SJCRH30 (cell line): ENCODE measurements around the gene ZNF774. TPM values are rescaled to one million over a fixed set of nuclear protein-coding genes. Genes with fewer than 3 reads are reported as not detected.
"Not testable (repeated sequence)": the region's sequence is repeated elsewhere in the genome, so short reads cannot be mapped to it uniquely, and the experiment has no call there.

Source experiments
- DNase-seq, 2 experiments: peaks; one replicate each; pipeline ENCODE4 v3.0.0-alpha.2; 2015 to 2020
- H3K27ac ChIP-seq: fragments of 250-450 bp; sonication (Bioruptor Pico); 2 replicates; pipeline ENCODE4 v1.5.1; 2020; ENCODE audit warnings: mild to moderate bottlenecking, moderate library complexity
- H3K27me3 ChIP-seq: fragments of 250-450 bp; sonication (Bioruptor Pico); 2 replicates; pipeline ENCODE4 v1.5.1; 2020; ENCODE audit warnings: mild to moderate bottlenecking, moderate library complexity
- H3K36me3 ChIP-seq: fragments of 250-450 bp; sonication (Bioruptor Pico); 2 replicates; pipeline ENCODE4 v1.5.1; 2020; ENCODE audit warnings: mild to moderate bottlenecking, moderate library complexity
- H3K4me1 ChIP-seq: fragments of 250-450 bp; sonication (Bioruptor Pico); 2 replicates; pipeline ENCODE4 v1.5.1; 2020; ENCODE audit warnings: mild to moderate bottlenecking, moderate library complexity
- H3K4me3 ChIP-seq: fragments of 250-450 bp; sonication (Bioruptor Pico); 2 replicates; pipeline ENCODE4 v1.5.1; 2020; ENCODE audit warnings: mild to moderate bottlenecking, moderate library complexity
- H3K9me3 ChIP-seq: fragments of 250-450 bp; sonication (Bioruptor Pico); replicated peaks from 2 replicates; pipeline ENCODE4 v1.5.1; 2020; ENCODE audit warnings: mild to moderate bottlenecking, moderate library complexity
- total RNA-seq: library from RNA; depleted of rRNA; stranded (reverse); fragments of >200 nt; shearing (Covaris generic); gene quantifications from 2 replicates; pipeline ENCODE4 v1.2.3, GENCODE V29; 2014; rRNA removed

Gene ZNF774
- total RNA-seq = 1.1 and 1.8 TPM in 2 replicates

DNA sequence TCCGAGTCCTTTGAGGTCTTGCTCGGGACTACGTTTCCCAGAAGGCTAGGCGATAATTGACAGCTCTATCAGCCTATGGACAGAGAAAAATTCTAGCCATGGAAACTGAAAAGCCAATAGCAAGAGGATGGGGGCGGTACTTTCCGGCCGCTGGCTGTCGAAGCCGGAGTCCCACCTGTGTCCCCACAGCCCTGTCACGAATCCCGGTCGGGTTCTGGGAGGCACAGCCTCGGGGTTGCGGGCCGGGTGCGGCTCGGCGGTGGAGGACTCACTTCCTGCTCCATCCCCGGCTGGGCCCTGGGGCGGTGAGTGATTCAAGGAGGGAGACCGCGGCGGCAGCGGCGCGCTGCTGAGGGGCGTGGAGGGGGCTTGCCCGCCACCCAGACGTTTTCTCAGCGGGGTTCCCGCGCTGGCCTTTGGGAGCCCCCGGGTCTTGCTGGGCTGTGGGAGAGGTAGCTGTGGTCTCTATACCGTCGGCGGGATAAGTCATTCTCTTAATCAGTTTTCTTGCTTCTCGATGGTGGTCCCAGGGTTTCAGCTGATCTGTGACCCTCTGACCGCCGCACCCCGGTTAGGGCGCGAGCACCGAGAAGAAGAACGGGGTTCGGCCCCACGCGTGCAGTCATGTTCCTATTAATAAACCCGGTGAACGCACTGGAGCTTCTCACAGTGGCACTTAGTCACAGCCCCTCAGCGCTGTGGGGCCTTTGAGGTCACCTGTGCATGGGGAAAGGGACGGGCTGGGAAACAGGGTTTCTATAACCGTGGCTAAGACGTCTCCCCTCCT is at the start of gene ZNF774:
Gene ZNF774 (plus strand): TSS at position 178 of the 787 bp plus-strand sequence. CDS start 2,377 bp downstream, outside the sequence.
- no peaks in the 10 kb centered on the region for H3K9me3 ChIP-seq
- H3K4me3 ChIP-seq = peak within 1 kb of the TSS; percentile 77
- H3K27me3 ChIP-seq = no peaks in the 10 kb centered on the region
- 0 out of 2 replicates have a peak, but pooled peaks cover 7% of the 10 kb centered on the region for H3K4me1 ChIP-seq
- 0 out of 2 replicates have a peak within 1 kb of the TSS, but pooled peaks have one; percentile 11 for H3K27ac ChIP-seq
- H3K36me3 ChIP-seq = no peaks in the 10 kb centered on the region
- peak; percentile 95 to 99 for DNase-seq

DNA sequence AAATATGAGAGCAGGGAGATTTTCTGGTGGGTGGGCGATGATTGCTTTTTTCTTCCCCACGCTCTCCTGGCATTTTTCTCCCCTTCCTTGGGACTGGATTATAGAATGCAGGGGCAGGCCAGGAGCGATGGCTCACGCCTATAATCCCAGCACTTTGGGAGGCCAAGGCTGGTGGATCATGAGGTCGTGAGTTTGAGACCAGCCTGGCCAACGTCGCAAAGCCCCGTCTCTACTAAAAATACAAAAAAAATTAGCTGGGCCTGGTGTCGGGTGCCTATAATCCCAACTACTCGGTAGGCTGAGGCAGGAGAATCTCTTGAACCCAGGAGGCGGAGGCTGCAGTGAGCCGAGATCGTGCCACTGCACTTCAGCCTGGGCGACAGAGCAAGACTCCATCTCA is 46.7 kb upstream of the ZNF774 start:
- H3K36me3 ChIP-seq, H3K4me1 ChIP-seq, H3K27ac ChIP-seq, H3K9me3 ChIP-seq, H3K4me3 ChIP-seq, H3K27me3 ChIP-seq, DNase-seq: not testable (repeated sequence)

DNA sequence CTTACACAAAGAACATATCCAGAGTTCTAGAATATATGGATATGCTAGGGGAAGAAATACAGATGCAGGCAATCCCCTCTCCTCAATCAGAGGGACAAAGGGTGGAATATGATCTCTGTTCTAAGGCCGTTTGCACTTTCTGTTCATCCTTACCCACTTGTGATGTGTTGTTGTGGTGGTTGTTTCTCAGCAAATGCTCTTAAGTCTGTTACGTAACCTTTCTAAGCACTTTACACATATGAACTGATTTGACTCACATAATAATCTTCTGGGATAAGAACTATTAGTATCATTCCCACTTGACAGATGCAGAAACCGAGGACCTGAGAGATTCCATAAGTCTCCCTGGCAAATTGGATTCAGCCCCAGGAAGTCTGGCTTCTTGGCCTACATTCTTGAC is 46.2 kb upstream of the ZNF774 start:
- Histone ChIP-seq H3K4me3 (no peak overlapping the region), H3K9me3 (no peaks in the 10 kb centered on the region), H3K4me1 (no peaks in the 10 kb centered on the region), H3K27ac (no peak overlapping the region), H3K36me3 (no peaks in the 10 kb centered on the region), H3K27me3 (no peaks in the 10 kb centered on the region; the same call in 1 of the 2 replicates)
- no peak for DNase-seq

DNA sequence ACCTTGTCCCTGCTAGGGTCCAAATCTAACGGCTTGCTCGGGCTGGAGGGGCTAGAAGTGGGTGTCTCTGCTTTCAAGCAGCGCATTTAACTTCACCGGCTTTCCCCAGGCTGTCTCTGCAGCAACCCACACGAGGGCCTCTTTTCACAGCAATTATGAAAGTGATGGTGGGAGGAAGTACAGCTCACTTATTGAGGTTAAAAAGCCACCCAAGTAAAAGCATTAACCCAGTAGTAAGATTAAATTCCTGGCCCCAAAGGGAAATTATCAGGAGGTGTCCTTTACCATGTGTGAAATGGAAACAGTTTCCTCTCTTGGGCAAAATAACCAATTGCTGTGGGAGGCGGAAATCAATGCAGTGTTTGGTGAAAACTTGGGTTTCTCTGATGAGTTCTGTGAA is 45.5 kb upstream of the ZNF774 start:
- no peaks in the 10 kb centered on the region for H3K4me1 ChIP-seq
- H3K4me3 ChIP-seq = no peak overlapping the region
- DNase-seq = no peak
- no peaks in the 10 kb centered on the region for H3K9me3 ChIP-seq
- H3K36me3 ChIP-seq = no peaks in the 10 kb centered on the region
- H3K27me3 ChIP-seq = no peaks in the 10 kb centered on the region; the same call in 1 of the 2 replicates
- no peak overlapping the region for H3K27ac ChIP-seq

DNA sequence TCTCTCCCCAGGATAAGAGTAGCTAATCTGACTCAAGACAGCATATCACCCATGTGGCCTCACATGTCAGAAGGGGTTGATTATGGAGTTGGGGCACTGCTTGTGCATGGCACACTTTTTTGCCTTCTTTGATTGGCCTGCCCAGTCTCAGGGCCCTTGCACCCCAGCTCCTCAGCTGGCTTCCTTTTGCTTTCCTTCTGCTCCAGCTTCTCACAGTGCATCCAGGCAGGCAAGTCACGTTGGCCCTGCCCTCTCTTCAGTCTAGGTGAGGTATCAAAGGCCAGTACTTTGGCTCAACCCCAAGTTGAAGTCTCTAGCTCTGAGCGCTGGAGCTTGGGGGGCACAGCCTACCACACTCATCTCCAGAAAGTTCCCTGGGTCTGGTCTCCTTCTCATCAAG is 44.4 kb upstream of the ZNF774 start:
- H3K4me1 ChIP-seq = no peaks in the 10 kb centered on the region
- no peaks in the 10 kb centered on the region for H3K36me3 ChIP-seq
- H3K27me3 ChIP-seq = no peaks in the 10 kb centered on the region; the same call in 1 of the 2 replicates
- H3K9me3 ChIP-seq = no peaks in the 10 kb centered on the region
- no peak overlapping the region for H3K27ac ChIP-seq
- H3K4me3 ChIP-seq = no peak overlapping the region
- no peak for DNase-seq

DNA sequence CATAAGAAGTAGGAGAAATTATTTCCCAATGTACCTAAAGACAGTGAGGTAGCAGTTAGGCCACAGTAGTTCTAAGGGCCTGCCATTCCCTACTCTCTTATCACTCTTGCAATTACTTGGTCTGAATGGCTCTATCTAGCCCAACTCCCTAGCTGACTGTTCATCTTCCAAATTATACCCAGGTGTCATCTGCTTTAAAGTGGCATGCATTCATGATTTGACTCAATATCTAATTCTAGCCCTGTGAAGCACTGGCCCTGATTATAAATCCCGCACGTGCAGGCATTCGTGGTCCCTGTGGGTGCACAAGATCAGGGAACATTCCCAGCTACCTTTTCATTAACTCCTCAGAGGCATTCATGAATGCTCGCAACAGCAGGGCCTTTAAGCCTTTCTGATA is 43.1 kb upstream of the ZNF774 start:
- H3K4me1 ChIP-seq = no peaks in the 10 kb centered on the region
- no peak overlapping the region for H3K4me3 ChIP-seq
- H3K9me3 ChIP-seq = no peaks in the 10 kb centered on the region
- DNase-seq = no peak
- H3K27ac ChIP-seq = no peak overlapping the region
- H3K27me3 ChIP-seq = no peaks in the 10 kb centered on the region; the same call in 1 of the 2 replicates
- H3K36me3 ChIP-seq = no peaks in the 10 kb centered on the region

DNA sequence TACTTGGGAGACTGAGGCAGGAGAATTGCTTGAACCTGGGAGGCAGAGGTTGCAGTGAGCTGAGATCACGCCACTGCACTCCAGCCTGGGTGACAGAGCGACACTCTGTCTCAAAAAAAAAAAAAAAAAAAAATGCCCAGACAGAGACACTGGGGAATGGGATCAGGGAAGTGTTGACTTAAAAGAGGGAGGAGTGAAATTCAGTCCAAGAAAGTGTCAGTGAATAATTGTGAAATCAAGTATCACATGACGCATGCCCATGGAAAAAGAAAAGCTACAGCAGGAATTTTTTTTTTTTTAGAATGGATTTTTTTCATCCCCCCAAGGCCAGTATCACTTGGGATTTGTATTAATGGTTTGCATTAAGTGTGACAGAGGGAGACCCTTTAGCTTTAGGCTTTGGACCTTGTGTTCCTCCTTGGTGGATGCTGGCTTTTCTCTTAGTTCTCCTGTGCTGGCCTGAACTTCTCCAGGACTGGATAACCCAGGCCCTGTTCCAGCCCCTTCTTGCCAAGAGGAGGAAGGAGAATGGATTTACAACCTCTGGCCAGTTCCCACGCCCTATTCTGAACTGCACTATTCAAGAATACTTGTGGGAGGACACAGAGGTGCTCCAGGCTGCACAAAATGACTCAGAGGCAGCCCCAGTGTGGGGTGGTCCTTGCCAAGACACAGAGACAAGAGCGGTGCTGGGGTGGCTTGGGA is 36.7 kb upstream of the ZNF774 start:
- no peaks in the 10 kb centered on the region for H3K9me3 ChIP-seq
- no peaks in the 10 kb centered on the region; the same call in 1 of the 2 replicates for H3K27me3 ChIP-seq
- no peak overlapping the region for H3K27ac ChIP-seq
- H3K36me3 ChIP-seq = no peaks in the 10 kb centered on the region
- no peak for DNase-seq
- H3K4me1 ChIP-seq = no peaks in the 10 kb centered on the region
- no peak overlapping the region for H3K4me3 ChIP-seq

DNA sequence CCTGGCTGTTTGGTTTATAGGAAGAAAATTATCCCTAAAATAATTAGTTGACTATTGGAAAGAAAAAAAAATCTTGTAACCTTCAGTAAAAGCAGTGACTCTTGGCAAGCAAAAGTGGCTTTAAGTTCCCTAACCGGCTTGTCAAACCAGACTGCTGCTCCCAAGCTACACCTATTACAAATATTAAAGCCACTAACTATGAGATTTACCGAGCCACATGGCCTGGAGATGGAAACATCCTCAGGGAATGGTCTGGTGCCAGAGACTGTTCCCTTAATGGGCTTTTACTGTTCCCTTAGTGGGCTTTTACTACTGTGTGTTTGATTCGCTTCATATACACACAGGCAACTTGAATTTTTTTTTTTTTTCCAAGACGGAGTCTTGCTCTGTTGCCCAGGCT is 35.9 kb upstream of the ZNF774 start:
- no peaks in the 10 kb centered on the region for H3K9me3 ChIP-seq
- no peaks in the 10 kb centered on the region for H3K4me1 ChIP-seq

DNA sequence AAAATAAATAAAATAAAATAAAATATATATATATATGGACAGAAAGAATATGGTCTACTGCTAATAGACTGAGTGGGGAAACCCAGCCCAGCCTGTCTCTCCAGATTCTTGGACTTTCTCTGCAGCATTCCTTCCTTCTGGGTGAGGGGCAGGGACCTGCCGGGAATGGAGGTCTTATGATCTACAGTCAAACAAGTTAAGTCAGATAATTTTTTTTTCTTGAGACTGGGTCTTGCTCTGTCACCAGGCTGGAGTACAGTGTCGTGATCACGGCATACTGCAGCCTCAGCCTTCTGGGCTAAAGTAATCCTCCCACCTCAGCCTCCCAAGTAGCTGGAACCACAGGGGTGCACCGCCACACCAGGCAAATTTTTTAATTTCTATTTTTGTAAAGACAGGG is 33.5 kb upstream of the ZNF774 start:
- H3K9me3 ChIP-seq = no peaks in the 10 kb centered on the region
- no peak for DNase-seq
- no peak overlapping the region for H3K4me3 ChIP-seq
- no peaks in the 10 kb centered on the region for H3K27me3 ChIP-seq
- no peaks in the 10 kb centered on the region for H3K36me3 ChIP-seq
- no peaks in the 10 kb centered on the region for H3K4me1 ChIP-seq
- H3K27ac ChIP-seq = no peak overlapping the region

More for the DNA sequence above, 35.9 kb upstream of the ZNF774 start:
- no peaks in the 10 kb centered on the region for H3K36me3 ChIP-seq
- no peak for DNase-seq
- no peak overlapping the region for H3K4me3 ChIP-seq
- no peak overlapping the region for H3K27ac ChIP-seq
- H3K27me3 ChIP-seq = no peaks in the 10 kb centered on the region; the same call in 1 of the 2 replicates

DNA sequence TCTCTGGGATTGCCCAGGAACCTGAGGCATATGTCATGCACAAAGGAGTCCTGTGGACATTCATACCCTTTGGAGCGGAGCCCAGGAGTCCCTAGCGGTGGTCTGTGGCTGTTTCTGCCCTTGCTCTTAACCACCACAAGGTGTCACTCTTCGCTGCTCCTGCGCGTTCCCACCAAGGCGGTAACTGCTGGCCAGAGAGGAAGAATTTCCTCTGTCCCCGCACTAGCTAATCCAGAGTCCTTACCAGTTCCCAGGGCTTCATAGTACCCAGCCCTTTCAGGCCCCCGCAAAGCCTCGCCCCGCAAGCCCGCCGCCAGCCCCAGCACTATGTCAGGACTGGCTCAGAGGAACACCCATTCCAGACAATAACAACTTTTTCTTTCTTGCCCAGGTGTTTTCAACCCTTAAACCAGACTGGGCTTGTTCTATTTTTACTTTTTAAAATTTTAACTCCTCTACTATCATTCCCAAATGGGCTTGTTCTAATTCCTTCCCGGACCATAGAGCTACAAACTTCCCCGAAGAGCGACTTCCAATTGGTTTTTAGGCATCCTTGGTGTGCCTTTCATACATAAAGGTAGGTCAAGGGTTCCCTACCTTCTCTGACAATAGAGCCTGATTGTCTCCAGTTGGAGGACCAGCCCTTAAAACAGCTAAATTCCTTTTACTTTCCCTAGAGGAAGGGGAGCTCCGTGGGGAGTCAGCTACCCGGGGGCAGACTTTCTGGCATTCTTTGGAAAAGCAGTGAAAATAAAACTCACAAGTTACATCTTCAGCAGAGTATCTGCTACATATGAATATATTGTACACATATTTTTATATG is 31.8 kb upstream of the ZNF774 start:
- Histone ChIP-seq H3K36me3 (no peaks in the 10 kb centered on the region), H3K27me3 (no peaks in the 10 kb centered on the region), H3K4me3 (no peak overlapping the region), H3K27ac (no peak overlapping the region), H3K9me3 (no peaks in the 10 kb centered on the region), H3K4me1 (no peaks in the 10 kb centered on the region)
- peak; percentile 83 to 95 for DNase-seq

DNA sequence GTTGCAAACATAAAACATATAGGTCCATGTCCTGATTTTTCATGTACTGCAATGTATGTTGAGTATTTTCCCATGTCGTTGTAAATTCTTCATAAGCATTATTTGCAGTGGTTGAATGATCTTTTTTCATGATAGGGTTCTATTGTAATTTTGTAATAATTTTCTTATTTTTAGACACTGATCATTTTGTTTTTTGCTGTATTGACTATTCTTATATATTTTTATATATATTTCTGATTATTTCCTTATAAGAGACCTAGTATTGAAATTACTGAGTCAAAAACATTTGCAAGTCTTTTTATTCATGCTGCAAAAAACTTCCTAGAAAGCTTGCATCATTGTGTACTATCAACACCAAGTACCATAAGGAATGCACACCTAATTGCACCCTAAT is 31.2 kb upstream of the ZNF774 start:
- DNase-seq = no peak

DNA sequence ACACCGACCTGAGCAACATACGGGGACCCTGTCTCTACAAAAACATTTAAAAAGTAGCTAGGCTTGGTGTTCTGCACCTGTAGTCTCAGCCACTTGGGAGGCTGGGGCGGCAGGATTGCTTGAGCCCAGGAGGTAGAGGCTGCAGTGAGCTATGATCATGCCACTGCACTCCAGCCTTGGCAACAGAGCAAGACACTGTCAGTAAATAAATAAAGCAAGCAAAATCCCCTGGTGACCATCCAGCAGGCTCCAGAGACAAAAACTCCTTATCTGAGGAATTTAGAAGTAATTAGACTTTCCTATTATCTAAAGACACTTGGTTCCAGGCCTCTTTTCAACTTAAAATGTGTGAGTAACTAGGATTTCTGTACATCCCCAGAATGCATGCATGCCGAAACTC is 29.5 kb upstream of the ZNF774 start:
- no peaks in the 10 kb centered on the region for H3K27me3 ChIP-seq
- H3K27ac ChIP-seq = no peak overlapping the region
- H3K9me3 ChIP-seq = no peaks in the 10 kb centered on the region
- no peak overlapping the region for H3K4me3 ChIP-seq
- no peak for DNase-seq
- H3K4me1 ChIP-seq = no peaks in the 10 kb centered on the region
- H3K36me3 ChIP-seq = no peaks in the 10 kb centered on the region

More for the DNA sequence above, 31.2 kb upstream of the ZNF774 start:
- H3K27ac ChIP-seq = no peak overlapping the region
- H3K4me1 ChIP-seq = no peaks in the 10 kb centered on the region
- no peaks in the 10 kb centered on the region for H3K27me3 ChIP-seq
- H3K36me3 ChIP-seq = no peaks in the 10 kb centered on the region
- no peaks in the 10 kb centered on the region for H3K9me3 ChIP-seq
- H3K4me3 ChIP-seq = no peak overlapping the region

DNA sequence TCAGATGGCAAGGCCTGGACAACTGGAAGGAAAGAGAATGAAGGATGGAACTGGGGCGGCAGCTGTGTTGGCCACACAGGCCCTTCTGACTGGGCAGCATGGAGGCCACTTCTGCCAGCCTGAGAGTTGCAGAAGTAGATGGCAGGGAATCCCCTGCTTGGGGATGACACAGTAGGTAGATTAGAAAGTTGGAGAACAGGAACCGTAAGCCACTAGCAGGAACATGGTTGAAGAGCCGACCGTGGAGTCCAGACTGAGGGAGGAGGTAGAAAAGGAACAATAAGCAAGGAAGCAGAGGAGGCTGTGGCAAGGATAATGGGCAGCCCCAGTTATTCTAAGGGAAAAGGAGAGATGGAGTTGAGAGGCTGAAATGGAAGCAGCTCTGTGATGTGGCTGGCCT is 26.4 kb upstream of the ZNF774 start:
- no peak for DNase-seq
- H3K9me3 ChIP-seq = no peaks in the 10 kb centered on the region
- no peaks in the 10 kb centered on the region for H3K36me3 ChIP-seq
- H3K27ac ChIP-seq = no peak overlapping the region
- no peaks in the 10 kb centered on the region for H3K27me3 ChIP-seq
- H3K4me3 ChIP-seq = no peak overlapping the region
- no peaks in the 10 kb centered on the region for H3K4me1 ChIP-seq

DNA sequence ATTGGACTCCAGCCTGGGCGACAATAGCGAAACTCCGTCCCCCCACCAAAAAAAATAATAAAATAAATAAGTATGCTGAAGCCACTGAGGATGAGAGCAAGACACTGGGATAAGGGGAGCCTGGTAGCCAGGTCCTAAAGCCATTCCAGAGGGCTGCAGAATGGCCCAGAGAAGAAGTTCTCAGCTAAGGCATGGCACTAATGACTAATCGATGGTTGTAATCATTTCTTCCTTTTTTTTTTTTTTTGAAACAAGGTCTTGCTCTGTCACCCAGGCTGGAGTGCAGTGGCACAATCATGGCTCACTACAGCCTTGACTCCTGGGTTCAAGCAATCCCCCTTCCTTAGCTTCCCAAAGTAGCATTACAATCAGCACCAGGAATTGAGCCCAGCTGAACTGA is 25.6 kb upstream of the ZNF774 start:
- no peaks in the 10 kb centered on the region for H3K27me3 ChIP-seq
- H3K27ac ChIP-seq = no peak overlapping the region
- no peak for DNase-seq
- no peaks in the 10 kb centered on the region for H3K36me3 ChIP-seq
- H3K4me1 ChIP-seq = no peaks in the 10 kb centered on the region
- H3K4me3 ChIP-seq = no peak overlapping the region
- H3K9me3 ChIP-seq = no peaks in the 10 kb centered on the region

DNA sequence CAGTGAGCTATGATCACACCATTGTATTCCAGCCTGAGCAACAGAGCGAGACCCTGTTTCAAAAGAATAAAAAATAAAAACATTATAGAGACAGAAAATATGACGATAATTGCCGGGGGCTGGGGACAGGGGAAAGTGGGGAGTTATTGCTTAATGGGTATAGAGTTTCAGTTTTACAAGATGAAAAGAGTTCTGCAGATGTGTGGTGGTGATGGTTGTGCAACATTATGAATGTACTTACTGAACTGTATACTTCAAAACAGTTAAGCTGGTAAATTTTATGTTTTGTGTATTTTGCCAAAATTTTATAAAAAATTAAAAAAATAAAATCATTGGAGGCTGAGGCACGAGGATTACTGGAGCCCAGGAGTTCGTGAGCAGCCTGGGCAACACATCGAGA is 24.8 kb upstream of the ZNF774 start:
- Histone ChIP-seq H3K36me3 (no peaks in the 10 kb centered on the region), H3K27ac (no peak overlapping the region), H3K9me3 (no peaks in the 10 kb centered on the region), H3K4me3 (no peak overlapping the region), H3K27me3 (no peaks in the 10 kb centered on the region), H3K4me1 (no peaks in the 10 kb centered on the region)
- no peak for DNase-seq
